ENCODE results near the gene MRPS35.

DNA sequence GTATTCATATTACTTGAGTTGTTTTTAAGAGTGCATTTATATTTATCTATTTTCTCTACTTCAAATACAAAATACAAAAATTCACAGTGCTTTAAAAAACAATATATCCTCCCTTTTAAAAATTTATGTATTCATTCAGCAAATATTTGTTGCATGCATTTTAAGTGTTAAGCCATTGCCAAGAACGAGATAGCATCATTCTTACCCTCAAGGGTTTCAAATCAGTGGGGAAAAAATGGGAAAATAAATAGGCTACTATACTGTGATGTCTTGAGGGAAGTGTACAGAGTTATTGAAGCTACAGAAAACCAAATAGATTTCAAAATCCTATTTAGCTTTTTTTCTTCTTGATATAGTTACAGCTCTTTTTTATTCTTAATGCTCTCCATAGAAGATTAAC lies 23.2 kb downstream of the MRPS35 start:
- TF ChIP-seq RAD21 (IDR thresholded peaks at IDR 0.05; ENCODE audit: low read depth) = no peak
- no peak for TF ChIP-seq EP300 (IDR thresholded peaks at IDR 0.05; ENCODE audit: borderline replicate concordance)
- TF ChIP-seq, protein P1, sequence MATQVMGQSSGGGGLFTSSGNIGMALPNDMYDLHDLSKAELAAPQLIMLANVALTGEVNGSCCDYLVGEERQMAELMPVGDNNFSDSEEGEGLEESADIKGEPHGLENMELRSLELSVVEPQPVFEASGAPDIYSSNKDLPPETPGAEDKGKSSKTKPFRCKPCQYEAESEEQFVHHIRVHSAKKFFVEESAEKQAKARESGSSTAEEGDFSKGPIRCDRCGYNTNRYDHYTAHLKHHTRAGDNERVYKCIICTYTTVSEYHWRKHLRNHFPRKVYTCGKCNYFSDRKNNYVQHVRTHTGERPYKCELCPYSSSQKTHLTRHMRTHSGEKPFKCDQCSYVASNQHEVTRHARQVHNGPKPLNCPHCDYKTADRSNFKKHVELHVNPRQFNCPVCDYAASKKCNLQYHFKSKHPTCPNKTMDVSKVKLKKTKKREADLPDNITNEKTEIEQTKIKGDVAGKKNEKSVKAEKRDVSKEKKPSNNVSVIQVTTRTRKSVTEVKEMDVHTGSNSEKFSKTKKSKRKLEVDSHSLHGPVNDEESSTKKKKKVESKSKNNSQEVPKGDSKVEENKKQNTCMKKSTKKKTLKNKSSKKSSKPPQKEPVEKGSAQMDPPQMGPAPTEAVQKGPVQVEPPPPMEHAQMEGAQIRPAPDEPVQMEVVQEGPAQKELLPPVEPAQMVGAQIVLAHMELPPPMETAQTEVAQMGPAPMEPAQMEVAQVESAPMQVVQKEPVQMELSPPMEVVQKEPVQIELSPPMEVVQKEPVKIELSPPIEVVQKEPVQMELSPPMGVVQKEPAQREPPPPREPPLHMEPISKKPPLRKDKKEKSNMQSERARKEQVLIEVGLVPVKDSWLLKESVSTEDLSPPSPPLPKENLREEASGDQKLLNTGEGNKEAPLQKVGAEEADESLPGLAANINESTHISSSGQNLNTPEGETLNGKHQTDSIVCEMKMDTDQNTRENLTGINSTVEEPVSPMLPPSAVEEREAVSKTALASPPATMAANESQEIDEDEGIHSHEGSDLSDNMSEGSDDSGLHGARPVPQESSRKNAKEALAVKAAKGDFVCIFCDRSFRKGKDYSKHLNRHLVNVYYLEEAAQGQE (IDR thresholded peaks at IDR 0.05; ENCODE audit: low read depth) = no peak
- no peak for TF ChIP-seq TCF12 (IDR thresholded peaks at IDR 0.05; ENCODE audit: low read depth)
- TF ChIP-seq TAF1 (IDR thresholded peaks at IDR 0.05; ENCODE audit: low read depth) = no peak
- TF ChIP-seq TEAD4 (IDR thresholded peaks at IDR 0.05) = no peak
- no peak for TF ChIP-seq ZBTB7A (IDR thresholded peaks at IDR 0.05; ENCODE audit: low read depth)
- no peak for TF ChIP-seq FOXM1 (IDR thresholded peaks at IDR 0.05; ENCODE audit: borderline replicate concordance, low read depth)
- TF ChIP-seq CEBPB (IDR thresholded peaks at IDR 0.05) = no peak
